Ovary (tissue), 3 donors: ENCODE measurements around the gene IGFBP6.
A peak's percentile ranks its signal among the peaks of the same experiment; 100 is the strongest.

ENCODE experiments used
- CTCF ChIP-seq, 3 donors: fragments of 450-650 bp in 2 of 3; fragments of 200-600 bp in 1 of 3; IDR thresholded peaks; one replicate each; pipeline versions ENCODE4 v1.5.1 to v1.8.0; 2016 to 2022; ENCODE audit warnings: antibody characterized with exemption in 3 of 3, mild to moderate bottlenecking in 1 of 3
- POLR2A ChIP-seq: fragments of 450-650 bp; IDR thresholded peaks from one replicate; pipeline ENCODE4 v1.6.1; 2017; ENCODE audit warnings: antibody characterized with exemption, mild to moderate bottlenecking, moderate library complexity
- donor health status: DM: no; HTN: no; CAD: no.

- TF ChIP-seq CTCF (IDR thresholded peaks at IDR 0.05) (peak; percentile 85 to 97 (median 95)), POLR2A (no peak)
Observed at GRCh38 chr12:53065975-53066931, 31.2 kb upstream of the IGFBP6 start.
